ENCODE measurements around the gene GRM8.

The GRM8 gene

DNA sequence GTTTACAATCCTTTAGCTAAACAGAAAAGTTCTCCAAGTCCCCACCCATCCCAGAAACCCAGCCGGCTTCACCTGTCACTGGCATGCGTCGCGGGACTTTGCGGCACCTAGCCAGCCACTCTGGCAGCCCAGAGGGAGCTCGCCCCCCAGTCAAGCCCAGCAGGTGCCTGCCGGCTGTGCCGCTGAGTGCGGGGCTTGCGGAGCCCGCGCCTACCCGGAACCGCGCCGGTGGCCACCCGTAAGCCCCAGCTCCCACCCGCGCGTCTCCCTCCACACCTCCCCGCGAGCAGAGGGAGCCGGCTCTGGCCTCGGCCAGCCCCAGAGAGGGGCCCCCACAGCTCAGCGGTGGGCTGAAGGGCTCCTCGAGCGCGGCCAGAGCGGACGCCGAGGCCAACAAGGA, 446.1 kb downstream of the GRM8 start:
- no peak for DNase-seq (ENCODE audit: low spot score)

DNA sequence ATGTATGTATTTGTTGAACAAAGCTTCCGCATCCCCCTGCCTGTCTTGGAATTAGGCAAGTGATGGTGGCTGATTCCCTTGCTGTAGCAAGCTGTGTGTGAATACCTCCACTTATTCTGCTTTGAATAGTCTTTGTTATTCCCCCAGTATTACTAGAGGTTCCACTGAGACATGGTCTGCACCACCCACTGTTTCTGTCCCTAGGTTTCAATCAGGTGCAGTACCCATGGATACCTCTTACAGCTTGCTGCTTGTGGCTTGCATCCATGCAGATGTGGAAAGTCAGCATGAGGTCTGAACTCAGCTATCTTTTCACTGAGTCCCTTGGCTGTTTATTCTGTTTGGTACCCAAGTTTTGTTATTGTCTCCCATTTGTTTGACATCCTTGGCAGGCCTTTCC, 447.4 kb downstream of the GRM8 start:
- no peak for DNase-seq (ENCODE audit: low spot score)

DNA sequence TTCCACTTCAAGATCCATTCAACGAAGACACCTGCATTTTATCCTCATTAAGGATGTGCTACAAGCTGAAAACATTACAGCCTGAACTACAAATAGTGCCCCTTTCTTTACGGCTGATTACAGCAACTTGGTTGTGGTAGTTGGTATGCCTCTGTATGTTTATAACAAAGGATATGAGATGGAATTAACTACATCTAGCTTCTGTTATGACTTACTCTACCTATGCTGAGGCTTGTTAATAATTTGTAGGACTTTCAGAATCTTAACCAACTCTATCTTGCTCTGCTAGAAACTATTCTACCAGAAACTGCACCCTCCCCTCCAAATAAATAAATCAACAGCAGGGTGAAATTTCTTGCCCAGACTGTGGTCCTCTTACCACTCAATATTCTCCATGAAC, 448.1 kb downstream of the GRM8 start:
- no peak for DNase-seq (ENCODE audit: low spot score)

DNA sequence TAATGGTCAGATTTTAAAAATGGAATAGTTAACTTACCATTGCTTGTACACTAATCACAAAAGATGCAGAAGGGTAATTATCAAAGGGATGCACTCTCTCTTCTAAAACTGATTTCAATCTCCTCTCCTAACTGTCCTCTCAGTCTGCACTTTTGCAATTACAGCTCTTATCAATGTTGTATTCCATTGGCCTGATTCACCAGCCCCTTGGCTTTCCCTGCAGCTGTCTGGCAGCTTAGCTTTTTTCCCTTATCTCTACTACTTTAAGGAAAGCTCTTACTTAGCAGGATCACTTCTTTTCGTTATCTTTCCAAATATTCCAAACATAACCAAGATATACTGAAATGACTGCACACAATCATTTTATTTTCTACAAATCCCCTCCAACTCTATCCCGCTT, 448.8 kb downstream of the GRM8 start:
- DNase-seq (ENCODE audit: low spot score) = no peak

DNA sequence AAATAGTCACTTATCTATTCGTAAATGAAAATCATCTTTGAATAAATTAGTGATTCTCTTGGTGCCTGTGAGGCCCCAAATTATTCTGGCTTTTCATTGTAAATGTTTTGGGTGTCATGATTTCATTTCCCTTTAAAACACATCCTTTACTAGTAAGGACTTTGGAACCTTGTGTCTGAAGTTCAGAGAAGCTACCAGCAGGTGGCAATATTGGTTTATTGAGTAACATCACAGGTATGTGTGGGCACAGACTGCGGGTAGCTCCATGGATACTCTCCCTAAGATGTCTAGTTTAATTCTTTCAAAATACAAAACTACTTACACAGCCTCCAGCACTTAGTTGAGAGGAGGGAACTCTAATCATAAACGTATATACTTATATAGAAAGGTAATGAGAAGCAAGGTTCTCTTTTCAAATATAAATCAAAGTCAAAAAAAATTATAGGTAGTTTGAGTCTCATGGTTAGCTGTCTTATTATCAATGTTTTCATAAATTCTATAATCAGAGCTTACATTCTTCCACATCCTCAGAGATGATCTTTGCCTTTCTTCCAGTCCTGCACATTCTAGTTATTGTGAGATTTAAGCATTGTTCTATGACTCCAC, 449.6 kb downstream of the GRM8 start:
- DNase-seq (ENCODE audit: low spot score) = peak; percentile 78

DNA sequence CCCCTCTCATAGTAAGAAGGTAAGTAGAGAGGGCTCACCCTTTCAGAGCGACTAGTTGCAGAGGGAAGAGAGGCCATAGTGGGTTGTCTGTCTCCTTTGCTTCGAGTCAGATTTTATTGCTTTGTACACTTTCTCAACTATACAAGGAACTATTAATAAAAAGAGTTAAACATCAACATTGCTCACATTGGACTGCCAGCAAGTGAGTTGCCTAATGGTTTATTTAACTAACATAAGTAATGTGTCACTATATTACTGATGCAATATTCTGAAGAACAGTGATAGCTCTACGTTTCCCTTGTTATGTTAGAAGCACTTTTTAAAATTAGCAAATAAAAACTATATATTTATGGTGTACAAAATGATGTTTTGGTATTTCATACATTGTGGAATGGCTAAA, 451.0 kb downstream of the GRM8 start:
- no peak for DNase-seq (ENCODE audit: low spot score)

DNA sequence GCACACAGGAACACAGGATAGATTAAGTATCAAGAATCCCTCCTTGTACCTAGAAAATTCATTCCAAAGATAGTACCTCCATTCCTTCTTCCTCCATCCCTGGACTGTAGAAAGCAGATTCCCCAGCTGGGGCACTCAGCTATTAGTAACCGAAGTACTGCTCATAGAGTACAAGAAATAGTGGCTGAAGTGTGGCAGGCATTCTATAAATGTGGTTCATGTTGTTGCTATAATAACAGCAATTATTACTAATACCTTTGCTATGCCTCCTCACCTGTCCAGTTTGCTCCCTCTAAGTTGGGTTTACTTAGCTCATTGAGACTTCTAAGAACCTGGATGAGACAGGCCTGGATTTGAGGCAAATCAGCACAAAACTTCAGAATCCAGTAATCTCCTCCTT, 453.2 kb downstream of the GRM8 start:
- no peak for DNase-seq (ENCODE audit: low spot score)

DNA sequence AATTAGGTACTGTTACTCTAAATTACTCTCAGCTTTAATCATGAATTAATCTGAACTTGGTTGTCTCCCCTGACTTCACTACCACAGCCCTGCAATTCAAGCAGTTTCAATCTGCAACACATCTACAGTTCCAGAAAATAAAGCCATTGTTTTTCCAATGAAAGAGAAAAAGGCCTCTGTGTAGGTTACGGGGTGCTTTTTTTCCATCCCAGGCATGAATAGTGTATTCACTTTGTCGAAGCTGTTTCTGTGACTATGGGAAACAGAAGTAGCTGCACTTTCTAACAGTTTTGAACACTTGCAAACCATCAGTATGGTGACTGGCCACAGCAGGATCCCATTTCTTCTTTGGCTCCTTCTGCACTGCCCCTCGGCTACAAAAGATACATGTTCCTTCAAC, 460.2 kb downstream of the GRM8 start:
- no peak for DNase-seq (ENCODE audit: low spot score)

DNA sequence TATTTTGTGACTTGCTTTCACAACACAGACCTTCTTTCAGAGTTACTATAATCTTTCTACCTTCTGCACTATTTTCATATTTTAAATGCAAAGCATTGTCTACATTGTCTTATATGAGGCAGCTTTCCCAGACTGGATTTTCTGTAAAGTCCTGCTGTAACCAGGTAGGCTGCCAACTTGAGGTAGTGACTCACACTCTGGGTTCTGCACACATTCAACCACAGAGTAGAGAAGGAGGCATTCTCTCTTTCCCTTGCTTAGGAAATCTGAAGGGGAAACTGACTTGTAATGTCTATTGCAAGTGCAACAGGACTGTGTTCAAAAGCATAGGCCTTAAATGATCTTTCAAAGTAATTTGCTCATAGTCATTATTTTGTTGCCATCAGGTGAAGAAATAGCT, 461.4 kb downstream of the GRM8 start:
- DNase-seq (ENCODE audit: low spot score) = no peak

DNA sequence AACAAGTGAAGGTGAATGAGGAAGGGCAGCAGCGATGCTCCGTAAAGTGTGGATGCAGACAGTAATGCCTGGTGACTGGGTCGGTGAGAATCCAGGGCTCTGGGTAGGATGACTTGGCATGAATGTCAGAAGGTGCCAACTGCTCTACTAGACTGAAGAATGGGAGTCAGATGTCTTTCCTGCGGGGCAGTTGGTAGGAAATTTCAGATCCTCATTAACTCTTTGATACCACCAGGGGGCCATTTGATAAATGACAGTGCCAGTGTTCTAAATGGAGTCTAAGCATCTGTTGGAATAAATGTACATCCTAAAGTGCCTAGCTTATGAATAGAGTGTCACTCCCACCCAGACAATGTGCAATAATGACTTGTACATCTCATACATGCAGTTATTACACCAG, 462.0 kb downstream of the GRM8 start:
- peak; percentile 18 for DNase-seq (ENCODE audit: low spot score)

DNA sequence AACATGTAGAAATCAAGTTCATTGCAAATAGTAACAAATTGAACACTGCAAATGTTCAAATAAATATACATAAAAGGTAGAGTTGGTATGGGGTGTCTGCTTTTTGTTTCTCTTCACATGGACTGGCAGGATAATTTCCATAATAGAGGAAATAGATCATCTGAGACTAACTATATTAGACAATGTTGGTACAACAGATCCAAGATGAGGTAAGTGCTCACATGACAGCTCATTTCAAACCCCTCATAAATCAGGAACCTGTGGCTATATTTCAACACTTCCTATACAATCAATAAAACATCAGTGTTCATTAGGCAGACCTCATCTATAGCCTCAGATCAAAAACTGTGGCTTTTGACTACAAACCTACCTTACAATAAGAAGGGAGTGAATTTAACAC, 469.1 kb downstream of the GRM8 start:
- DNase-seq (ENCODE audit: low spot score) = no peak

DNA sequence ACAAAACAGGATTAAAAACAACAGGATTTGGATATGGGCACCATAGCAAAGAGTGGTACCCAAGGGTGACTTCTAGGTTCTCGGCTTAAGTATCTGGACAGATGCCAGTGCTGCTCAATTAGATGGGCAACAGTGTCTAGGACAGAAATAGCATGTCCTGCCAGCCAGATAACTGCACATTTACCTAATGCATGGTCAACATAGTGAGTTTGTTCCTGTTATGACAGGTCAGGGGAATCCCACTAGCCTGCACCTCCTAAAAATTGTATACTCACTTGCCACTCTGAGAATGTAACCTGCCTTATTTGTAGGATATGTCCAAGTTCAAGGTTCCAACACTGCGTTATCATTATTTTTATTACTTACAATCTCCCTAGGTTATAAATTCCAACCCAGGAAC, 471.7 kb downstream of the GRM8 start:
- DNase-seq (ENCODE audit: low spot score) = no peak

DNA sequence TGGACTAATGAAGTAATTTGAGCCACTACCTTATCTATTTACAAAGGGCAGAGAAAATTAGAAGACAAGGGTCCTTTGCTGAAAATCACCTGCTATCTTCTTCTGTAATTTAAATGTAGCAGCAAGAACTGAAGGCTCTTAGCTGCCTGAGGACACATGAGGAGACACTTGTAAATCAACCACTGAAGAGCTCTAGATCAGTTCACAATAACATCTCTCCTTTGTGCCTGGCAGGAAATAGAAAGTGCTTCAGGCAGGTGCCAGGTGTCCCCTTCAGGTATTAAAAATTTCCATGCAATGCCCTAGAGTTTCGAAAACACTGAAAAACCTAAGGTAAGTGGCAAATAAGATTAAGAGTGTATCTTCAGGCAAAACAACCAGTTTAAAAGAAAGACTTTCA, 474.6 kb downstream of the GRM8 start:
- DNase-seq (ENCODE audit: low spot score) = no peak

DNA sequence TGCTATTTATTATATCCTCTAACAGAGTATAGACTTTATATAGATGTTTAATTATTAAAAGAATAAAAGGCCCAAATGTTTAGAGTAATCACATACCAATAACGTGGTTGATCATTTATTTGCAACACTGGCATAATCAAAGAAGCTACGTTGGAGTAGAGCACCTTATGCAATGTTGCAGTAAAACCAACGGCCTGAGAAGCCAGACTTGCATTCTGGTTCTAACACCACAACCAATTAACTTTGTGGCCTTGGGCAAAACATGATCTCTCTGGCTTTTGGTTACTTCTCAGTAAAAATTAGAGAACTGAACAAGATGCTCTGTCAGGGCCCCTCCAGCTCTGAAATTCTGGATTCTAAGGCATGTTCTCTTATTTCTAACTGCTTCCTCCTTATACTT, 476.2 kb downstream of the GRM8 start:
- no peak for DNase-seq (ENCODE audit: low spot score)

DNA sequence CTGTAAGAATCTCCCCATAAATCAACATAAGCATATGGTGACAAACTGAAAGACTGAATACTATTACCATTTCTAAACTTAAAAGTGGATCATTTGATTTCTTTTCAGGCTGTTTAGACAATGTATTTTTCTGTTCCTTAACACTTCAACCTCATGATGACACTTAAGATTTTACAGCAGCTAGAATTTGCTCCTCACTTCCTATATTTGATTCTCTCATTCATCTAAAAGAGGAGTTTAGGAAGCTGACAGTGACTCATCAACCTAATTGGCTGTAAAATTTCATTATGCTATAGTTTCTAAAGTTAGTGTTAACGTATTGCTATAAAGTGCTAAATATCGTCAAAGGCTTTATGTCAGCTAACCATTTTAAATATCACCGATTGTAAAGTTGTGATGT, 478.7 kb downstream of the GRM8 start:
- DNase-seq (ENCODE audit: low spot score) = no peak

DNA sequence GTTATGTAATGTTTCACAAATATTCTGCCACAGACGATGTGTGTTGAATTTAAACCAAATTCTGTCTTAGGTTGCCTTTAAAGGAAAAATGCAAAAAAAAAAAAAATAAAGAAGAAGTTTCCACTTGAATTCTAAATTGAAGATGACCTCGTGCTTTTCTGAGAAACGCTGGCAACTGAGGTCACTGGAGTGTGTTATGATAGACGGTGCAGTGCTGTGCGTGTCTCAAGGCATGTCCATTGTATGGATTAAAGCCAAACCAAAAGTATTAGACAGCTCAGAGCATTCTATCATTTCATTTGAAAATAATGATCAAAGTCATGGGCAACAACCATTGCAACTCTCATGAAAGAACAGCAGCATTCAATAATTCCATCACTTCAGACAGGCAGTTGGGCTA, 483.9 kb downstream of the GRM8 start:
- no peak for DNase-seq (ENCODE audit: low spot score)

DNA sequence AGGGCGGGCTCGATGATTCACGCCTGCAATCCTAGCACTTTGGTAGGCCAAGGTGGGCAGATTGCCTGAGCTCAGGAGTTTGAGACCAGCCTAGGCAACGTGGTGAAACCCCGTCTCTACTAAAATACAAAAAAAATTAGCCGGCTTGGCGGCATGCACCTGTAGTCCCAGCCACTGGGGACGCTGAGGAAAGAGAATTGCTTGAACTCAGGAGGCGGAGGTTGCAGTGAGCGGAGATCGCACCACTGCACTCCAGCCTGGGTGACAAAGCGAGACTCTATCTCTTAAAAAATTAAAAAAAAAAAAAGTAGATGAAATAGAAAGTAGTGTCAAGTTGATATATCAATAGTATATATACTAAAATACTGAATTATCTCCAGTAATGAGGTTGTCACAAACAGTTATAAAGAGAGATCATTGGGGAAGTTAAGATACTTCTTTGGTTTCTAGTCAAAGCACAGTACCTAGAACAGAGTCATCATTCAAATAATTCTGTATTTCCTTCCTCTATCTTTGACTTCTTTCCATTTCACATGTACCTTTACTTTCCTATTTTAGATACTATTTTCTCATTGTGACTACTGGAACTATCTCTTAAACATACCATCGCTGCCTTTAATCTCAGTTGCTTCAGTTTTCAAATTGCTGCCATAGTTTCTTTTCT, 491.7 kb downstream of the GRM8 start:
- no peak for DNase-seq (ENCODE audit: low spot score)

DNA sequence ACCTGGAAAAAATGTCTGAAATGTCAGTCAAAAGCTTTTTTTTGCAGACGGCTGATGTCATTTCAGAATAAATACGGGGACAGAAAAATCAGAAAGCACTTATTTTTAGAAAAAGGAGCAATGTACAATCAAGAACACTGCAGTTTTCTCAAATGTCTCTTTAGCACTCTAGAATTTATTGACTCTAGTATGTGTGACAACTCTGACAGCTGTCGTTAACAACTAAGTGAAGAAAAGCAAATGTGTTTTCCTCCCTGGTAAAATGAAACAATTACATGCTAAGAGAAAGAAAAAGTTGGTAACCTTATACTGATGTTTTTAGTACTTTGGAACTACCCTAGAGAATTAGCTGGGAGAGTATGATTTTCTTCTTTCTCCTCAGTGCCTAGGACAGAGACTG, 497.4 kb downstream of the GRM8 start:
- DNase-seq (ENCODE audit: low spot score) = no peak

DNA sequence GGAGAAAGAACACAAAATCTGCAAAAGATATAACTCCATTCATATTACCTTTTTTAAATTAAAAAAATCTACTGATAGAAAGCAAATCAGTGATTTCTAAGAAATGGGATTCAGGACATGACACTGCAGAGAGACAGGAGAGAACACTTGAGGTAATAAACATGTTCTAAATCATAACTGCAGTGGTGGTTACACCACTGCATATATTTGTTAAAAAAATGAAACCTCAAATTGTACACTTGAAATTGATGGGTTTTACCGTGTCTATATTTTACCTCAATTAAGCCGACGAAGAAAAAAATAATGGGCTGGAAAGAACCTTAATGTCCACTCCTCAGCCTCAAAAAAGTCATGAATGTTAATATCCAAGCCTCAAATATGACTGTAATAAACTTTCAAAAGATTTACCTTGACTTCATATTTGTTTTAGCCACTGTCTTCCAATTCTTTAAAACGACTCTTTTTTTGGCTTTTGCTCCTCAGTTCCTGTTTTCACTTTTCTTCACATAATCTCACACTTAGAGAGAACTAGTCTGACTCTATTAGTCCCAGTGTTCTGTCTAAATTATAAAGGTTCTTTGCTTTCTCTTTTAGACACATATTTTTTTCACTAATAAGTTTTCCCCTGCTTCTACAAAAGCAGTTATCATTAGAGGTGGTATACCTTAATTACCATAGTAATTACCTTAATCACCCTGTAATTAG, 502.4 kb downstream of the GRM8 start:
- DNase-seq (ENCODE audit: low spot score) = no peak

DNA sequence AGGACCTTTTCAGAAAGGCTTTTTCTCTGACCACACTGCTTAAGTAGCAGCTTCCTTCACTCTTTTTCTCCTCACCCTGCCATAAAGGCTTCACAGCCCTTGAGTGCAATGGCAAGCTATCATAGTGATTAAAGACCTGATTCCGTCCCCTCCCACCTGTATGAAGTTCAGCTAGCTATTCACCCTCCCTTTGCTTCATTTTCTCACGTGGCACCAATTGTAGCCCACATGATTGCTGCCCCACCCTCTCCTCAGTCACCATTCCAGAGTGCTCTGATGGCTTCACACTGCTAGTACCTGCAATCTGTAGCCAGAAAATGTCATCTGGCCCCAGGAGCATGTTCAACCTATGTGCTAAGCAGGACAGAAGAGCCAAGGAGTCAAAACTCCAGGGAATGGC, 523.8 kb downstream of the GRM8 start:
- no peak for DNase-seq (ENCODE audit: low spot score)

DNA sequence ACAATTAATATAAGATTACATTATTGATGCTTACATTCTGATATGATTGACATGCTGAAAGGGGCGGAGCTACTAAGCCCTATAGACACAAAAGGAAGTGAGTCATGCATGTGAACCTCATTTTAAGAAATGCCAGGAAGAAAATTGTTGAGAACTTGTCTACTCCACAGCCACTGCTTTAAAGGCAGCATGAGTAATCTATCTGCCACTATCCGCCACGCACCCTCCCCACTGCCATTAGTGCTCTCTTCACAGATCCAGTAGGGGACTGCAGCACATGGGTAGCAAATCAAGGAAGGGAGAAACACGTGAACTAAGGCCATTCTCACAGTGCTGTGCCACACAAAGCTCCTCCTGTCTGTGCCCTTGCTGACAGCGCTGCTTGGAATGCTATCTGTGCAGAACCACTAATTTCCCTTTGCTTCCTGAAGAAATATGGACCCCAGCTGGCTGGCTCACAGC, 524.8 kb downstream of the GRM8 start:
- peak; percentile 60 for DNase-seq (ENCODE audit: low spot score)

DNA sequence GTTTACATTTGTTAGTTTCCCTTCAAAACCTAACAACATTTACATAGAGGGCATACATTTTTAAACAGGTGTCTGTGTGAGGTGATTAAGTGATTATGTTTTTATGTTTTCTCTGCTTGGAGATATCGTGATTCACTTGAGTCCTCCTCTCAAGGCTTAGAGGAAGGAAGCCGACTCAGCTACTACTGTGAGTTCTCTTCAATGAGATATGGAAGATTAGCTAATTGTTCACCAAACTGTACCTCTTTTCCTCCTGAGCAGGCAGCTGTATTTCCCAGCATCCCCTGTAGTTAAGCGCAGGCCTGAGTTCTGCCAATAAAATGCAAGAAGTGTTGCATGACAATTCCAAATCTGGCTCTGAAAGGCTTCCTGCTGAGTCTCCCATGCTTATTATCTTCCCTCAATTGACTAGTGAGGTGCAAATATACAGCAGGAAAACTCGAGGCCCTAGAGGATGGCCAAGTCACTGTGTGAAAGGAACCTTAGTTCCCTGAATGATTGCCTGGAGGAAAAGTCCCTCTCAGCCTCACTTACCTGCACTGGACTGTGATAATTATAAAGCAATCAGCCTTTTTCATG, 528.7 kb downstream of the GRM8 start:
- no peak for DNase-seq (ENCODE audit: low spot score)

DNA sequence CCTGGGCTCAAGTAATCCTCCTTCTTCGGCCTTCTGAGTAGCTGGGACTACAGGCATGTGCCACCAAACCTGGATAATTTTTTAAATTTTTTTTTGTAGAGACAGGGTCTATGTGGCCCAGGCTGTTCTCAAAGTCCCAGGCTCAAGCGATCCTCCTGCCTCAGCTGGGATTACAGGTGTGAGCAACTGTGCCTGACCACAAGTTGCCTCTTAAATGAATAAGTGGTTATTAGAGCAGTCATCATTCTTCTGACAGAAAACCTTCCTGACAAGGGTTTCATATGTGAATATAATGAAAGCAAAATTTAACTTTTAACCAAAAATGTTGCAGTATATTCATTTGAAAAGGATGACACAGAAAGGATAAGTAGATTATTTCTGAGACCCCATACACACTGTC, 532.5 kb downstream of the GRM8 start:
- DNase-seq (ENCODE audit: low spot score) = no peak

Data from SW480 (cell line).